ENCODE measurements around the gene ZNF214.

The ZNF214 gene

DNA sequence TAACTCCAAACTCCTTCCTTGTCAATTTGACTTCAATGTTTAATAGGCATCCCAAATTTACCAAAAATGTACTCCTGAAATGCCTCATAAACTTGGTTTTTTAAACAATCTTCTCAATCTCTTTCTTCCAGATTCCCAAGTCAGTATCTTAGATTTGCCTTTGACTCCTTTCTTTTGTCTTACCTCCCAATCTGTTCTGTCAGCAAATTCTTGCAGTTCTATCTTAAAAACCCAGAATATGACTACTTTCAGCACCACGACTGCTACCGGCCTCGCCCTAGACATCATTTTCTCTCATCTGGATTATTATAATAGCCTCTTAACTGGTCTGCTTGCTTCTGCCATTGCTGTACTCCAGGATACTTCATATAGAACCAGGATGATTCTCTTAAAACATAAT, 8.0 kb upstream of the ZNF214 start:
- Mint-ChIP-seq H3K27ac (no peak overlapping the region), H3K36me3 (ENCODE audit: low read depth) (no peaks in the 10 kb centered on the region), H3K27me3 (ENCODE audit: low read depth, poor library complexity) (peaks cover 18% of the 10 kb centered on the region), H3K9me3 (peaks cover 4% of the 10 kb centered on the region), H3K4me3 (no peak overlapping the region), H3K4me1 (no peaks in the 10 kb centered on the region)
- TF ChIP-seq, protein P1, sequence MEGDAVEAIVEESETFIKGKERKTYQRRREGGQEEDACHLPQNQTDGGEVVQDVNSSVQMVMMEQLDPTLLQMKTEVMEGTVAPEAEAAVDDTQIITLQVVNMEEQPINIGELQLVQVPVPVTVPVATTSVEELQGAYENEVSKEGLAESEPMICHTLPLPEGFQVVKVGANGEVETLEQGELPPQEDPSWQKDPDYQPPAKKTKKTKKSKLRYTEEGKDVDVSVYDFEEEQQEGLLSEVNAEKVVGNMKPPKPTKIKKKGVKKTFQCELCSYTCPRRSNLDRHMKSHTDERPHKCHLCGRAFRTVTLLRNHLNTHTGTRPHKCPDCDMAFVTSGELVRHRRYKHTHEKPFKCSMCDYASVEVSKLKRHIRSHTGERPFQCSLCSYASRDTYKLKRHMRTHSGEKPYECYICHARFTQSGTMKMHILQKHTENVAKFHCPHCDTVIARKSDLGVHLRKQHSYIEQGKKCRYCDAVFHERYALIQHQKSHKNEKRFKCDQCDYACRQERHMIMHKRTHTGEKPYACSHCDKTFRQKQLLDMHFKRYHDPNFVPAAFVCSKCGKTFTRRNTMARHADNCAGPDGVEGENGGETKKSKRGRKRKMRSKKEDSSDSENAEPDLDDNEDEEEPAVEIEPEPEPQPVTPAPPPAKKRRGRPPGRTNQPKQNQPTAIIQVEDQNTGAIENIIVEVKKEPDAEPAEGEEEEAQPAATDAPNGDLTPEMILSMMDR (IDR thresholded peaks at IDR 0.05): no peak
- no peak for DNase-seq

DNA sequence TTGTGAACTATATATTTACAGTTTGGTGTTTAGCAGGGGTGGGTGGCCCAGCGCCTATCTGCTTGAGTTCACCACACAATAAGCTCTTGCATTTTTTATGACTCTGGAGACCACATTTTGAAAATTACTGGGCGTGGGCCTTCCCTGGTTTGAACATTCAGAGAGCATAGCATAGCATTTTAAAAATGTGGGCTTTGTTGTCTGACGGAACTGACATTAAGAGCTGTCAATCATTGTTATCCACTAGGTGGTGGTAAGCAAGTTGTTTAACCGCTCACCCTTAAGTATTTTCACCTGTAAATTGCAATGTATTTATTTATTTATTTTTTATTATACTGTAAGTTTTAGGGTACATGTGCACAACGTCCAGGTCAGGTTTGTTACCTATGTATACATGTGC, 1.2 kb upstream of the ZNF214 start:
- peaks cover 22% of the 10 kb centered on the region for H3K4me1 Mint-ChIP-seq
- TF ChIP-seq, protein P1 (IDR thresholded peaks at IDR 0.05): no peak
- H3K27ac Mint-ChIP-seq: no peak overlapping the region
- no peak overlapping the region for H3K4me3 Mint-ChIP-seq
- peaks cover 11% of the 10 kb centered on the region for H3K9me3 Mint-ChIP-seq
- peaks cover 7% of the 10 kb centered on the region for H3K27me3 Mint-ChIP-seq (ENCODE audit: low read depth, poor library complexity)
- H3K36me3 Mint-ChIP-seq (ENCODE audit: low read depth): peaks cover 15% of the 10 kb centered on the region
- DNase-seq: no peak

GRCh38 chr11:7019500-7020182, 505 bp downstream of the ZNF214 start:
- H3K4me1 Mint-ChIP-seq: peaks cover 22% of the 10 kb centered on the region
- TF ChIP-seq, protein P1 (IDR thresholded peaks at IDR 0.05): no peak
- H3K9me3 Mint-ChIP-seq: peaks cover 11% of the 10 kb centered on the region
- peak overlapping the region; percentile 95 for H3K4me3 Mint-ChIP-seq
- peak overlapping the region; percentile 97 for H3K27ac Mint-ChIP-seq
- H3K36me3 Mint-ChIP-seq (ENCODE audit: low read depth): peaks cover 17% of the 10 kb centered on the region
- peaks cover 7% of the 10 kb centered on the region for H3K27me3 Mint-ChIP-seq (ENCODE audit: low read depth, poor library complexity)
- DNase-seq: peak; percentile 52

DNA sequence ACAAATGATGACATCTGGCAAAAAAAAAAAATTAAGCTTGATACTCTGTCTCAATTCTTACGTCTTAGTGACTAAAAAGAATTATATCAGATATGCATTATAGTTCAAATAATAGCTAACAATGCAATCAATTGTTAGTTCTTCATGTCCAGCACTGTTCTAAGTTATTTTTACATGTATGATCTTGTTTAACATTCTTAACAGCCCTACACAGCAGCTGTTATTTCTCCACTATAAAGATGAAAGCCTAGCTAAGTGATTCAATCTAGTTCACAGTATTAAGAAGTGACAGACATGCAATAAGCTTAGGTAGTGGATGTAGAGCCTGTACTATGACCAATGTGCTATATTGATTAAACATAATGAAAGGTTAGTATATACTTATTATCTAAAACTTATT, 4.1 kb downstream of the ZNF214 start:
- H3K4me1 Mint-ChIP-seq: peaks cover 25% of the 10 kb centered on the region
- no peak overlapping the region for H3K27ac Mint-ChIP-seq
- H3K27me3 Mint-ChIP-seq (ENCODE audit: low read depth, poor library complexity): no peaks in the 10 kb centered on the region
- peaks cover 23% of the 10 kb centered on the region for H3K36me3 Mint-ChIP-seq (ENCODE audit: low read depth)
- DNase-seq: no peak
- no peaks in the 10 kb centered on the region for H3K9me3 Mint-ChIP-seq
- TF ChIP-seq, protein P1 (IDR thresholded peaks at IDR 0.05): no peak
- no peak overlapping the region for H3K4me3 Mint-ChIP-seq

- DNase-seq: no peak
- H3K27ac Mint-ChIP-seq: no peak overlapping the region
- no peak overlapping the region for H3K4me3 Mint-ChIP-seq
- no peaks in the 10 kb centered on the region for H3K9me3 Mint-ChIP-seq
- TF ChIP-seq, protein P1 (IDR thresholded peaks at IDR 0.05): no peak
- peaks cover 29% of the 10 kb centered on the region for H3K36me3 Mint-ChIP-seq (ENCODE audit: low read depth)
- H3K4me1 Mint-ChIP-seq: peaks cover 9% of the 10 kb centered on the region
- no peaks in the 10 kb centered on the region for H3K27me3 Mint-ChIP-seq (ENCODE audit: low read depth, poor library complexity)
Observed at GRCh38 chr11:7014118-7014517, 6.0 kb downstream of the ZNF214 start.

GRCh38 chr11:7004482-7004881, 15.7 kb downstream of the ZNF214 start:
- no peak for DNase-seq
- Mint-ChIP-seq H3K36me3 (ENCODE audit: low read depth) (peaks cover 40% of the 10 kb centered on the region), H3K27me3 (ENCODE audit: low read depth, poor library complexity) (no peaks in the 10 kb centered on the region), H3K4me1 (peaks cover 4% of the 10 kb centered on the region), H3K27ac (peak overlapping the region; percentile 52), H3K4me3 (no peak overlapping the region), H3K9me3 (peaks cover 13% of the 10 kb centered on the region)
- TF ChIP-seq, protein P1 (IDR thresholded peaks at IDR 0.05): no peak
